ENCODE data around the gene KAZN.

The KAZN gene

GRCh38 chr1:14887044-14887566, 288.6 kb downstream of the KAZN start:
- no peak for TF ChIP-seq EP300 (IDR thresholded peaks at IDR 0.05; ENCODE audit: borderline replicate concordance)
- no peak for TF ChIP-seq REST (IDR thresholded peaks at IDR 0.05; ENCODE audit: low read depth)
- TF ChIP-seq ZBTB7A (IDR thresholded peaks at IDR 0.05; ENCODE audit: low read depth), result no peak
- no peak for TF ChIP-seq EGR1 (IDR thresholded peaks at IDR 0.05)
- no peak for TF ChIP-seq CEBPB (IDR thresholded peaks at IDR 0.05)
- TF ChIP-seq RAD21 (IDR thresholded peaks at IDR 0.05; ENCODE audit: low read depth), result no peak
- no peak for TF ChIP-seq CREB1 (IDR thresholded peaks at IDR 0.05; ENCODE audit: low read depth)
- TF ChIP-seq TCF12 (IDR thresholded peaks at IDR 0.05; ENCODE audit: low read depth), result no peak
- no peak for TF ChIP-seq MAX (IDR thresholded peaks at IDR 0.05)
- TF ChIP-seq TAF1 (IDR thresholded peaks at IDR 0.05; ENCODE audit: low read depth), result no peak
- TF ChIP-seq FOXM1 (IDR thresholded peaks at IDR 0.05; ENCODE audit: borderline replicate concordance, low read depth), result no peak
- TF ChIP-seq YY1 (IDR thresholded peaks at IDR 0.05; ENCODE audit: low read depth), result no peak
- TF ChIP-seq NFIC (IDR thresholded peaks at IDR 0.05), result no peak

- TF ChIP-seq FOXM1 (IDR thresholded peaks at IDR 0.05; ENCODE audit: borderline replicate concordance, low read depth) (no peak), NFIC (IDR thresholded peaks at IDR 0.05) (no peak), RAD21 (IDR thresholded peaks at IDR 0.05; ENCODE audit: low read depth) (no peak), REST (IDR thresholded peaks at IDR 0.05; ENCODE audit: low read depth) (no peak), ZBTB7A (IDR thresholded peaks at IDR 0.05; ENCODE audit: low read depth) (no peak), CREB1 (IDR thresholded peaks at IDR 0.05; ENCODE audit: low read depth) (no peak), EP300 (IDR thresholded peaks at IDR 0.05; ENCODE audit: borderline replicate concordance) (no peak), CEBPB (IDR thresholded peaks at IDR 0.05) (no peak), MAX (IDR thresholded peaks at IDR 0.05) (no peak), EGR1 (IDR thresholded peaks at IDR 0.05) (no peak), TEAD4 (IDR thresholded peaks at IDR 0.05) (no peak), USF1 (IDR thresholded peaks at IDR 0.05) (no peak), TCF12 (IDR thresholded peaks at IDR 0.05; ENCODE audit: low read depth) (no peak)
Observed at GRCh38 chr1:14887764-14888350, 289.4 kb downstream of the KAZN start.

- TF ChIP-seq RAD21 (IDR thresholded peaks at IDR 0.05; ENCODE audit: low read depth) (no peak), TCF12 (IDR thresholded peaks at IDR 0.05; ENCODE audit: low read depth) (no peak)
Observed at GRCh38 chr1:14888374-14888773, 289.9 kb downstream of the KAZN start.

- no peak for TF ChIP-seq USF1 (IDR thresholded peaks at IDR 0.05)
- no peak for TF ChIP-seq CREB1 (IDR thresholded peaks at IDR 0.05; ENCODE audit: low read depth)
- no peak for TF ChIP-seq MAX (IDR thresholded peaks at IDR 0.05)
- no peak for TF ChIP-seq EP300 (IDR thresholded peaks at IDR 0.05; ENCODE audit: borderline replicate concordance)
- no peak for TF ChIP-seq NFIC (IDR thresholded peaks at IDR 0.05)
- TF ChIP-seq EGR1 (IDR thresholded peaks at IDR 0.05), result no peak
- no peak for TF ChIP-seq TCF12 (IDR thresholded peaks at IDR 0.05; ENCODE audit: low read depth)
- TF ChIP-seq FOXM1 (IDR thresholded peaks at IDR 0.05; ENCODE audit: borderline replicate concordance, low read depth), result no peak
- no peak for TF ChIP-seq RAD21 (IDR thresholded peaks at IDR 0.05; ENCODE audit: low read depth)
- TF ChIP-seq REST (IDR thresholded peaks at IDR 0.05; ENCODE audit: low read depth), result no peak
- TF ChIP-seq ZBTB7A (IDR thresholded peaks at IDR 0.05; ENCODE audit: low read depth), result no peak
- no peak for TF ChIP-seq YY1 (IDR thresholded peaks at IDR 0.05; ENCODE audit: low read depth)
- no peak for TF ChIP-seq CEBPB (IDR thresholded peaks at IDR 0.05)
Observed at GRCh38 chr1:14889825-14890440, 291.4 kb downstream of the KAZN start.
